Kidney (tissue), 14 donors: ENCODE measurements around the gene LYSMD1. TPM values are rescaled to one million over a fixed set of nuclear protein-coding genes. Genes with fewer than 3 reads are reported as not detected.

Experiments used
- DNase-seq, 5 donors: peaks; one replicate each; pipeline ENCODE4 v3.0.0-alpha.2; 2013 to 2020
- FAIRE-seq: peaks from 2 replicates; lab custom pipeline; 2012; peaks lifted over from hg19 to GRCh38; lab: Jason Lieb, UNC
- H3K27ac ChIP-seq, 2 donors: one replicate each; pipeline ENCODE4 v1.7.0; 2013; ENCODE audit warnings: low read depth in 2 of 2, low read length in 2 of 2, inconsistent platforms in 1 of 2
- H3K27me3 ChIP-seq: one replicate; pipeline ENCODE4 v1.7.1; 2013; ENCODE audit warnings: low read length, inconsistent platforms; ENCODE audit not compliant: control insufficient read depth, insufficient read depth
- H3K36me3 ChIP-seq, 3 donors: one replicate each; pipeline versions ENCODE4 v1.7.0 to v1.7.1; 2013; ENCODE audit warnings: low read length in 3 of 3, control low read depth in 1 of 3, inconsistent platforms in 1 of 3; ENCODE audit not compliant: insufficient read depth in 3 of 3, control insufficient read depth in 2 of 3
- H3K4me1 ChIP-seq, 3 donors: one replicate each; pipeline versions ENCODE4 v1.7.0 to v1.7.1; 2013; ENCODE audit warnings: low read length in 3 of 3, inconsistent platforms in 1 of 3, low read depth in 1 of 3; ENCODE audit not compliant: control insufficient read depth in 2 of 3, insufficient read depth in 2 of 3
- H3K4me3 ChIP-seq, 3 donors: one replicate each; pipeline versions ENCODE4 v1.7.0 to v1.8.1; 2013; ENCODE audit warnings: low read length in 3 of 3, control low read depth in 1 of 3, inconsistent platforms in 1 of 3
- H3K9ac ChIP-seq, 3 donors: one replicate each; pipeline versions ENCODE4 v1.7.0 to v1.7.1; 2013; ENCODE audit warnings: low read length in 3 of 3, control low read depth in 1 of 3, inconsistent platforms in 1 of 3
- H3K9me3 ChIP-seq, 3 donors: one replicate each; pipeline versions ENCODE4 v1.7.0 to v1.7.1; 2013; ENCODE audit warnings: low read length in 3 of 3, control low read depth in 1 of 3, inconsistent platforms in 1 of 3; ENCODE audit not compliant: control insufficient read depth in 2 of 3, insufficient read depth in 1 of 3
- CTCF ChIP-seq: IDR thresholded peaks from 3 replicates; pipeline ENCODE4 v1.5.1; 2012; ENCODE audit warnings: mild to moderate bottlenecking, moderate library complexity, borderline replicate concordance; ENCODE audit not compliant: insufficient read depth; ENCODE audit errors: extremely low read depth
- intact Hi-C: fragments of 100-400 bp; cut with DNase I; formaldehyde crosslinking; loops from one replicate; pipeline ENCODE4 v1.11.1; 2022
- polyA plus RNA-seq: library from polyadenylated mRNA; stranded (reverse); fragments of 350-450 nt; fragmentation: Illumina TruSeq; extraction: RNeasy Lipid Tissue Mini Kit (QIAGEN cat#74804); gene quantifications from one replicate; pipeline ENCODE4 v1.2.3, GENCODE V29; 2014; ENCODE audit warnings: low read depth, low replicate concordance; ENCODE audit not compliant: insufficient read depth
- total RNA-seq: library from RNA; stranded (reverse); fragmentation: NEBNext Ultra II Directional; extraction: Animal tissue kit (Norgen Biotek cat#: 25700); gene quantifications from one replicate; pipeline ENCODE4 v1.2.1, GENCODE V29; 2021
- donor health status: control.
- donor health status: control.
- donor health status: control.
- donor health status: control.
- donor health status: control.
- donor health status: DM: yes; HTN: yes; CAD: no.
- donor health status: Normal renal cell carcinoma (clear cell type).

Gene LYSMD1
- total and polyA plus RNA-seq, 2 donors from 2014 or later = 7.9 to 9.1 TPM

GRCh38 chr1:151156515-151156819 lies 9.2 kb downstream of the LYSMD1 start, which contains the start of gene TNFAIP8L2:
TNFAIP8L2 (plus strand) TSS chr1:151156649; CDS start chr1:151158698, 2,049 bp downstream.
- Histone ChIP-seq H3K27ac (peak within 1 kb of the TSS in 1 of 2 donors; percentile 47), H3K9me3 (no peaks in the 10 kb centered on the region), H3K36me3 (peaks cover 3 to 26% (median 18%) of the 10 kb centered on the region in 3 donors), H3K4me1 (no peaks in the 10 kb centered on the region), H3K27me3 (no peaks in the 10 kb centered on the region), H3K4me3 (peak within 1 kb of the TSS in 1 of 3 donors; percentile 47), H3K9ac (peak within 1 kb of the TSS in 1 of 3 donors; percentile 34)
- intact Hi-C loops = loop anchor here (10.0 kb wide), 1 partner anchor 52 kb away; no protein-coding TSS in a partner anchor
- TF ChIP-seq CTCF = no peak
- DNase-seq (peak in 1 of 5 donors; percentile 77), FAIRE-seq (no peak)

- intact Hi-C loops = no loop called here
- peak overlapping the region in 2 of 3 donors; percentile 73 to 78 for H3K9ac ChIP-seq
- TF ChIP-seq CTCF = no peak
- H3K27me3 ChIP-seq = no peaks in the 10 kb centered on the region
- H3K27ac ChIP-seq = peak overlapping the region; percentile 78 to 81
- H3K36me3 ChIP-seq = no peaks in the 10 kb centered on the region
- H3K4me3 ChIP-seq = peak overlapping the region; percentile 68 to 83 (median 81)
- no peaks in the 10 kb centered on the region for H3K9me3 ChIP-seq
- peaks cover 0 to 28% (median 16%) of the 10 kb centered on the region in 3 donors for H3K4me1 ChIP-seq
- FAIRE-seq (peak; percentile 17), DNase-seq (peak in 2 of 5 donors; percentile 17 to 62)
These were observed 18.0 kb downstream of the LYSMD1 start for GRCh38 chr1:151147665-151148064.

GRCh38 chr1:151147132-151147503 lies 18.6 kb downstream of the LYSMD1 start:
- Histone ChIP-seq H3K4me3 (peak overlapping the region; percentile 68 to 83 (median 81)), H3K27ac (peak overlapping the region; percentile 78 to 81), H3K9me3 (no peaks in the 10 kb centered on the region), H3K4me1 (peaks cover 0 to 33% (median 16%) of the 10 kb centered on the region in 3 donors), H3K36me3 (no peaks in the 10 kb centered on the region), H3K27me3 (no peaks in the 10 kb centered on the region), H3K9ac (peak overlapping the region; percentile 52 to 78 (median 73))
- intact Hi-C loops = no loop called here
- TF ChIP-seq CTCF = no peak
- DNase-seq = peak in 2 of 5 donors; percentile 59 to 61
- no peak for FAIRE-seq
